Measurements from ENCODE around the gene ACVR1C.

DNA sequence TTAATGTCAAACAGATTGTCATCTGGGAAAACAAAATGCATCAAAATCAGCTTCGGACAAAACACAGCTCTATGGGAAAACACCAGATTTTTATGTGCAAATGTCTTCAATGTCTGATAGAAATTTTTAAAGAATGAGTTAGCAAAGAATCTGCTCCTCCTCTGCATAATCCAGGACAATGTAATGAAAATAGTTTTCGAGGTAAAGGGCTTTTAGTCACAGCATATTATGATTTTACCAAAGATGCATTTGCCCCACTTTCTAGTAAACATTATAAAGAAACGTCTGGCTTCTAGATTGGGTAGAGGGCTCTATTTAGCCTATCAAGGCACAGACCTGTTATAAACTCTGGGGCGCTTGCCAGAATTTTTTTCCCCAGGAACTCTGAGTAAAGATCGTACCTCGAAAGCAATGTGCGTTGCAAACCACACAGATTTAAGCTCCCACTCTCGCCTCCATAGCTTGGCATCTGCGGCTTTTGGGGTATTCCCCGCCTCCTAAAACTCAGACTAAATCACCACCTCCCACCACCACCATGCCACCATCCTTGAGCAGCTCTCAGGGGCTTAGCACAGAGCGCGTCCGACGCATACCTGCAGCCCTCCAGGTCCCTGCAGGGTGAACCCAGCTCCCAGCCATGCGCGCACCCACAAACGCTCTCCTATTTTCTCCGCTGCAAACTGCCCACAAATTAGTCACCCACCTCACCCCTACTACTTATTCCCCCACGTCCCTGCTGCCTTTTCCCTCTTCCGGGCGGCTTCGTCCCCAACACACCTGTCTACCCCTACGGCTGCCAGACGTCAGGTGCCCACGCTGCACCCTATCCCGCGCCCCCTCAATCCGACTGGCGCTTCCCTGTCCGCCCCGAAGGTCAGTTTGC lies 829 bp downstream of the ACVR1C start:
- TF ChIP-seq, protein P1, sequence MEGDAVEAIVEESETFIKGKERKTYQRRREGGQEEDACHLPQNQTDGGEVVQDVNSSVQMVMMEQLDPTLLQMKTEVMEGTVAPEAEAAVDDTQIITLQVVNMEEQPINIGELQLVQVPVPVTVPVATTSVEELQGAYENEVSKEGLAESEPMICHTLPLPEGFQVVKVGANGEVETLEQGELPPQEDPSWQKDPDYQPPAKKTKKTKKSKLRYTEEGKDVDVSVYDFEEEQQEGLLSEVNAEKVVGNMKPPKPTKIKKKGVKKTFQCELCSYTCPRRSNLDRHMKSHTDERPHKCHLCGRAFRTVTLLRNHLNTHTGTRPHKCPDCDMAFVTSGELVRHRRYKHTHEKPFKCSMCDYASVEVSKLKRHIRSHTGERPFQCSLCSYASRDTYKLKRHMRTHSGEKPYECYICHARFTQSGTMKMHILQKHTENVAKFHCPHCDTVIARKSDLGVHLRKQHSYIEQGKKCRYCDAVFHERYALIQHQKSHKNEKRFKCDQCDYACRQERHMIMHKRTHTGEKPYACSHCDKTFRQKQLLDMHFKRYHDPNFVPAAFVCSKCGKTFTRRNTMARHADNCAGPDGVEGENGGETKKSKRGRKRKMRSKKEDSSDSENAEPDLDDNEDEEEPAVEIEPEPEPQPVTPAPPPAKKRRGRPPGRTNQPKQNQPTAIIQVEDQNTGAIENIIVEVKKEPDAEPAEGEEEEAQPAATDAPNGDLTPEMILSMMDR (conservative IDR thresholded peaks at IDR 0.05; ENCODE audit: low read depth, low read length) = no peak
- TF ChIP-seq RAD21 (IDR thresholded peaks at IDR 0.05; ENCODE audit: low read length) (no peak), POLR2A (IDR thresholded peaks at IDR 0.05; ENCODE audit: low read depth, low read length) (no peak), CEBPB (IDR thresholded peaks at IDR 0.05; ENCODE audit: low read depth, low read length) (no peak), BHLHE40 (IDR thresholded peaks at IDR 0.05; ENCODE audit: low read depth, low read length) (no peak)

All from IMR-90 (cell line).